Activated naive CD4-positive, alpha-beta T cell treated with anti-CD3 and anti-CD28 coated beads, Interleukin-2, amount 50 U/mL, for 24 hours (primary cell): ENCODE results near the gene XIRP2.

ENCODE experiments used
- H3K27ac Mint-ChIP-seq: one replicate; pipeline ENCODE4 v1.8.0; 2021; ENCODE audit warnings: mild to moderate bottlenecking, mixed read lengths
- H3K27me3 Mint-ChIP-seq: one replicate; pipeline ENCODE4 v1.8.0; 2021; ENCODE audit warnings: mixed read lengths
- H3K36me3 Mint-ChIP-seq: one replicate; pipeline ENCODE4 v1.8.0; 2021; ENCODE audit warnings: mixed read lengths
- H3K4me1 Mint-ChIP-seq: one replicate; pipeline ENCODE4 v1.8.0; 2021; ENCODE audit warnings: mixed read lengths
- H3K4me3 Mint-ChIP-seq: one replicate; pipeline ENCODE4 v1.8.0; 2021; ENCODE audit warnings: mild to moderate bottlenecking, mixed read lengths
- H3K9me3 Mint-ChIP-seq: one replicate; pipeline ENCODE4 v1.8.0; 2021; ENCODE audit warnings: mixed read lengths

XIRP2 gene, protein sequence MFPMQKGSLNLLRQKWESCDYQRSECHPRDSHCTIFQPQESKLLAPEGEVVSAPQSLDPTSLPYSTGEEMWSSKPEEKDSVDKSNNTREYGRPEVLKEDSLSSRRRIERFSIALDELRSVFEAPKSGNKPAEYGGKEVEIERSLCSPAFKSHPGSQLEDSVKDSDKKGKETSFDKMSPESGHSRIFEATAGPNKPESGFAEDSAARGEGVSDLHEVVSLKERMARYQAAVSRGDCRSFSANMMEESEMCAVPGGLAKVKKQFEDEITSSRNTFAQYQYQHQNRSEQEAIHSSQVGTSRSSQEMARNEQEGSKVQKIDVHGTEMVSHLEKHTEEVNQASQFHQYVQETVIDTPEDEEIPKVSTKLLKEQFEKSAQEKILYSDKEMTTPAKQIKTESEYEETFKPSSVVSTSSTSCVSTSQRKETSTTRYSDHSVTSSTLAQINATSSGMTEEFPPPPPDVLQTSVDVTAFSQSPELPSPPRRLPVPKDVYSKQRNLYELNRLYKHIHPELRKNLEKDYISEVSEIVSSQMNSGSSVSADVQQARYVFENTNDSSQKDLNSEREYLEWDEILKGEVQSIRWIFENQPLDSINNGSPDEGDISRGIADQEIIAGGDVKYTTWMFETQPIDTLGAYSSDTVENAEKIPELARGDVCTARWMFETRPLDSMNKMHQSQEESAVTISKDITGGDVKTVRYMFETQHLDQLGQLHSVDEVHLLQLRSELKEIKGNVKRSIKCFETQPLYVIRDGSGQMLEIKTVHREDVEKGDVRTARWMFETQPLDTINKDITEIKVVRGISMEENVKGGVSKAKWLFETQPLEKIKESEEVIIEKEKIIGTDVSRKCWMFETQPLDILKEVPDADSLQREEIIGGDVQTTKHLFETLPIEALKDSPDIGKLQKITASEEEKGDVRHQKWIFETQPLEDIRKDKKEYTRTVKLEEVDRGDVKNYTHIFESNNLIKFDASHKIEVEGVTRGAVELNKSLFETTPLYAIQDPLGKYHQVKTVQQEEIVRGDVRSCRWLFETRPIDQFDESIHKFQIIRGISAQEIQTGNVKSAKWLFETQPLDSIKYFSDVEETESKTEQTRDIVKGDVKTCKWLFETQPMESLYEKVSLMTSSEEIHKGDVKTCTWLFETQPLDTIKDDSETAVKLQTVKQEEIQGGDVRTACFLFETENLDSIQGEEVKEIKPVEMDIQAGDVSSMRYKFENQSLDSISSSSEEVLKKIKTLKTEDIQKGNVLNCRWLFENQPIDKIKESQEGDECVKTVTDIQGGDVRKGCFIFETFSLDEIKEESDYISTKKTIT (N-terminal part only)

DNA sequence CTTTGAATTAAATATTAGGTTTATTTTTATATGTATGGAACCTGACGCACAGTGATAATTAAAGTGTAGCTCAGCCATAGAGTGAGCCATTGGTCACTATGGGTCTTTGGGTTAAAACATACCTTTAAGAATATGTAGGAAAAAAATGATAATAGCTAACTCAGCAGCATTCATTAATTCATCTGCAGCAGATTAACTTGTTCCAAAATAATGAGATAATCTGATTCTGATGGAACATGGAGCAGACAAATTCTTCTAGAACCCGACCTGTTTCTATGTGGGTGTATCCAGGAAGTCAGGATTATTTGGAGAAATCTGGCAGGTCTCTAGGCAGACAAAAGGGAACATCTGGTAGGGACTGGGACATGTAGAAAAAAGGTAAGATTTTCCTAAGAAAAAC, at the start of gene XIRP2:
TSS of gene XIRP2 (plus strand) at position 301 of the 400 bp plus-strand sequence. CDS start 15,003 bp downstream, outside the sequence.
- no peak within 1 kb of the TSS for H3K27ac Mint-ChIP-seq
- H3K36me3 Mint-ChIP-seq, result no peaks in the 10 kb centered on the region
- H3K9me3 Mint-ChIP-seq, result no peaks in the 10 kb centered on the region
- no peaks in the 10 kb centered on the region for H3K27me3 Mint-ChIP-seq
- H3K4me1 Mint-ChIP-seq, result no peaks in the 10 kb centered on the region
- no peak within 1 kb of the TSS for H3K4me3 Mint-ChIP-seq

DNA sequence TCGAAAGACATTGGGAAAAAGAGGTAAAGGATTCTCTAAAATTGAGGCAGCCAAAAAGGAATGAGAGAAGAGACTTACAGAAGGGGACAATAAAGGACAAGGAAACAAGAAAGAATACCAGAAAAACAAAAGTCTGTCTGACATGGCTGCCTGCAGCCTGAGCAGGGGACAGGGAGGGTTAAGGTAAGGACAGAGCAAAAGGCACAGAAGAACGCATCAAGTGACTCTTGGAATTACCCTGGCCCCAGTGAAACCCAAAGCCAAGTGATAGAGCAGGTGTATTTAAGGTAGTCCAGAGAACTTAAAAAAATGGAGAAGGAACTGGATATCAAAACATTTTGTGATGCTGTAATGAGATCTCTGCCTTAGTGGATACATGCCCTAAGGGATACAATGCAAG, 47.1 kb upstream of the XIRP2 start:
- Mint-ChIP-seq H3K36me3 (no peaks in the 10 kb centered on the region), H3K4me1 (no peaks in the 10 kb centered on the region), H3K9me3 (no peaks in the 10 kb centered on the region), H3K27me3 (no peaks in the 10 kb centered on the region), H3K4me3 (no peak overlapping the region), H3K27ac (no peak overlapping the region)

GRCh38 chr2:166841679-166842078, 46.6 kb upstream of the XIRP2 start:
- Mint-ChIP-seq H3K27ac (no peak overlapping the region), H3K4me3 (no peak overlapping the region), H3K36me3 (no peaks in the 10 kb centered on the region), H3K27me3 (no peaks in the 10 kb centered on the region), H3K9me3 (no peaks in the 10 kb centered on the region), H3K4me1 (no peaks in the 10 kb centered on the region)

DNA sequence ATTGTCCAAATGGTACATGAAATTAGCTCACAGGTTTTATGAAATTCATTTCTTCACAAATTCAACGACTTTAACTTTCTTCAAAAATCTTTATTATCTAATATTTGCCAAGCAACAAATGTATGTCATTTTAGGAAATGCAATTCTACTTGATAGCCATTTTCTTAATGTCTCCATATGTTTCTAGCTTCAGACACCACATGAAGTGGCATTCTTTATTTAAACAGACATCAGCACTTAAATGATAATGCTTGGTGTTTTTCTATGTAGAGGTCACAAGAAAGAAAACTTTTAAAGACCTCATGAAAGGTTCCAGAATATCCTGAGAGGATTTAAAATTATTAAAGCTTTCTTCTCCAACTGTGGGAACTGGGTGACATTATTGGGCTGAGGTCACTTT, 44.2 kb upstream of the XIRP2 start:
- Mint-ChIP-seq H3K4me1 (no peaks in the 10 kb centered on the region), H3K4me3 (no peak overlapping the region), H3K36me3 (no peaks in the 10 kb centered on the region), H3K9me3 (peaks cover 14% of the 10 kb centered on the region), H3K27ac (no peak overlapping the region), H3K27me3 (peaks cover 2% of the 10 kb centered on the region)

- Mint-ChIP-seq H3K9me3 (no peaks in the 10 kb centered on the region), H3K4me1 (no peaks in the 10 kb centered on the region), H3K36me3 (no peaks in the 10 kb centered on the region), H3K27ac (no peak overlapping the region), H3K4me3 (no peak overlapping the region), H3K27me3 (no peaks in the 10 kb centered on the region)
Measured at GRCh38 chr2:166862468-166863132, 25.7 kb upstream of the XIRP2 start.

DNA sequence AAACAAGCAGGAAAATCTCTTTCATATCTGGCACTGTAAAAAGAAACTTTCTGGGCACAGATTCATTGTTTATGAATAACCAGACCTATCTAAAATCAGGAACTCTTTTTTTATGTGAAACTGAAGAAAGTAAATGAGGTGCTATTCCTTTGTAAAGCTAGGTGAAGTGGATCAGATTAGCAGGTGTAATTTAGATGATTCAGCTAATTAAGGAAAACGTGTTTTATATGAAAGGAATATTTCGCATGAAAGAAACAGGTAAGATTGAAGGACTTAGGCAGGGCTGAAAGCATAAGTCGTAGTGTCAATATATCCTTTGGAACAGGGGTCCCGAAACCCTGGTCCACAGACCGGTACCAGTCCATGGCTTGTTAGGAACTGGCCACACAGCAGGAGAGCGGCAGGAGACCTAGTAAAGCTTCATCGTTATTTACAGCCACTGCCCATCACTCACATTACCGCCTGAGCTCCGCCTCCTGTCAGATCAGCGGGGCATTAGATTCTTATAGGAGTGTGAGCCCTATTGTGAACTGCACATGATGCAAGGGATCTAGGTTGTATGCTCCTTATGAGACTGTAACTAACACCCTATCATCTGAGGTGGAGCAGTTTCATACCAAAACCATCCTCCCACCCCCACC, 20.3 kb upstream of the XIRP2 start:
- H3K9me3 Mint-ChIP-seq, result no peaks in the 10 kb centered on the region
- no peaks in the 10 kb centered on the region for H3K4me1 Mint-ChIP-seq
- H3K27ac Mint-ChIP-seq, result no peak overlapping the region
- H3K27me3 Mint-ChIP-seq, result no peaks in the 10 kb centered on the region
- no peaks in the 10 kb centered on the region for H3K36me3 Mint-ChIP-seq
- no peak overlapping the region for H3K4me3 Mint-ChIP-seq

DNA sequence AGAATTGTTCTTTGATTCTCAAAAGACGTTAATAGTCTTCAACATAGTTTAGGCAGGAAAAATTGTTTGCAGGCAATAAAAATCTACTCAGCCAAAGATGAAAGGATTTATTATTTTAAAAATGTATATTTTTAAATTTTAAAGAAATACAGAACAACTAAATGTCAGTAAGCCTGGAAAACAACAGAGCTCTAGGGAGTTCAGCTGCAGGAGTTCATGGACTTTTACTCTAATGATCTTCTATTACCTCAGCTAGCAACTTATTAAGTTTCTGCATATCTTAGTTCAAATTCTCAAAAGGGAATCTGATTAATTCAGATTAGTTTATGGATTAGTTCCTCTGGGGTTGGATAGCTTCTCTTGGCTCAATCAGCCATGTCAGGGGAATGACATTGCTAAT, 17.9 kb upstream of the XIRP2 start:
- Mint-ChIP-seq H3K4me3 (no peak overlapping the region), H3K36me3 (no peaks in the 10 kb centered on the region), H3K4me1 (no peaks in the 10 kb centered on the region), H3K27me3 (no peaks in the 10 kb centered on the region), H3K9me3 (no peaks in the 10 kb centered on the region), H3K27ac (no peak overlapping the region)

DNA sequence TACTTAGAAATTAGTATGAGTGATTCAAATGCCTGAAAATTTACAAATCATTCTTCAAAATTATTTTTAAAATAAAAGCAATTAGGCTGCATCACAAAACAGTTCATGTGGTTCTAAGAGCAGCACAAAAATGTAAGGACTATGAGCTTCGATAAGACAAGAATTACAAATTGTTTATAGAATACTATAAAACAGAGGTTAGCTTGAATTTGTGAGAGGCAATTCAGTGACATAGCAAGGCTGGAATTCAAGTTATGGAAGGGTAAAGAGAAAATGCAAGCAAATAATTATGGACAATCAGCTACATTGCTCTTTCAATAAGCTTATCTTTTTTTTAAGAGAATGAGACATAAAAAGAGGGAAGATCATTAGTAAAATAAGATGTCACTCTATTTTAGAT, 7.1 kb upstream of the XIRP2 start:
- Mint-ChIP-seq H3K4me1 (no peaks in the 10 kb centered on the region), H3K9me3 (no peaks in the 10 kb centered on the region), H3K36me3 (no peaks in the 10 kb centered on the region), H3K27ac (no peak overlapping the region), H3K4me3 (no peak overlapping the region), H3K27me3 (no peaks in the 10 kb centered on the region)

GRCh38 chr2:166882851-166883250, 5.4 kb upstream of the XIRP2 start:
- Mint-ChIP-seq H3K9me3 (no peaks in the 10 kb centered on the region), H3K4me3 (no peak overlapping the region), H3K4me1 (no peaks in the 10 kb centered on the region), H3K27me3 (no peaks in the 10 kb centered on the region), H3K27ac (no peak overlapping the region), H3K36me3 (no peaks in the 10 kb centered on the region)

DNA sequence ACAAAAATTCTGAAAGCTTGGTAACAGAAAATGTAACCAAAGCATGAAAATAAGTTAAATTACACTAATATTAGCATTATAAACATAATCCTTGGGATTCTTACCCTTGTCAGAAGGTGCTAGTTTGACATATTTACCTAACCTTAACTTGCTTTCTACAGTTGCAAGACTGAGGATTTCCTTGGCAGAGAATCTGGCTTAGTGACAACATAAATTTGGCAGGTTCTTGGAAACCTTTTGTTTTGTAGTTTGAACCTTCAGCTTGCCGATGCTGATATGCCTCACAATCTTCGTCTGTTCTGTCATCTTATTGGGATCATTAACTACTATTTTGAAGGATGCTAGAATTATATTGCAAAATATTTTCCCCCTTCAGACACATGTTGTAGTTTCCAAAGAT, 3.4 kb downstream of the XIRP2 start:
- no peaks in the 10 kb centered on the region for H3K36me3 Mint-ChIP-seq
- H3K27me3 Mint-ChIP-seq, result no peaks in the 10 kb centered on the region
- no peak overlapping the region for H3K27ac Mint-ChIP-seq
- H3K4me1 Mint-ChIP-seq, result no peaks in the 10 kb centered on the region
- H3K4me3 Mint-ChIP-seq, result no peak overlapping the region
- H3K9me3 Mint-ChIP-seq, result no peaks in the 10 kb centered on the region

DNA sequence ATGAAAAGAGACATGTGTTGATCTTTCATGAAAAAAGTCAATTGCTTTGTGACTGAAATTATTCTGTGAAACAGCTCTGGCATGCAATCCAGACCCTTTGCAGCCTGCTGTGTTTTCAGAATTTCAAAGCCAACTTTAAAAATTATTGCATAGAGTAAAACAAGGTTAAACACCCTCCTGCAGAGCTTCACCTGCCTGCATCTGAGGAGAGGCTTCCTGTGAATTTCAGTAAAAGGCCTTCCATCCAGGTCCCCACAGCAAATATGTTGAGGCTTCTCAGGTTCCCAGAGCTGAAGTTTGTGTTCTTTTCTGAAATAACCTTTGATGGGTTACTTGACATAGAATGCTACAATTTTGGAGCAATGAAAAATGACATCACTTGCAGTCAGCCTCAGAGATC, 4.1 kb downstream of the XIRP2 start:
- Mint-ChIP-seq H3K4me1 (no peaks in the 10 kb centered on the region), H3K27ac (no peak overlapping the region), H3K9me3 (no peaks in the 10 kb centered on the region), H3K4me3 (no peak overlapping the region), H3K36me3 (no peaks in the 10 kb centered on the region), H3K27me3 (no peaks in the 10 kb centered on the region)

GRCh38 chr2:166895243-166895642, 7.0 kb downstream of the XIRP2 start:
- H3K4me1 Mint-ChIP-seq, result no peaks in the 10 kb centered on the region
- H3K27ac Mint-ChIP-seq, result no peak overlapping the region
- no peaks in the 10 kb centered on the region for H3K9me3 Mint-ChIP-seq
- no peaks in the 10 kb centered on the region for H3K27me3 Mint-ChIP-seq
- no peak overlapping the region for H3K4me3 Mint-ChIP-seq
- no peaks in the 10 kb centered on the region for H3K36me3 Mint-ChIP-seq

DNA sequence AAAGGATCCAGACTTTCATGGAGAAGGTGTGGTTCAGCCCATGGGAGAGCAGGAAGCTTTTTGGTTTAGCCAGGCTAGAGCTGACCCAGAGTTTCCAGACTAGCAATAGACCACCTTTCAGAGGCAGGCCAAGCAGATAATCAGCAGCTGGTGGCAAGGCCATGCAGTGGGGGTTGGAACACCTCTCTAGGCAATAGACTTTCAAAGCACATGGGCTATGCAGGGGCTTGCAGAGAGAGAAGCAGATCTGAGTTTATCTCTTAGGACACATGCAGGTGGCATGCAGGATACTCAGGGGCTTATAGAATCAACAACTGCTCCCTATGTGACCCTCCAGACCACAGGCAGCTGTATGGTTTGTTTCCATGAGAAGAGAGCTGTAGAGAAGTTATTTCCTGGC, 9.4 kb downstream of the XIRP2 start:
- Mint-ChIP-seq H3K4me1 (no peaks in the 10 kb centered on the region), H3K4me3 (no peak overlapping the region), H3K36me3 (no peaks in the 10 kb centered on the region), H3K27ac (no peak overlapping the region), H3K27me3 (no peaks in the 10 kb centered on the region), H3K9me3 (no peaks in the 10 kb centered on the region)

GRCh38 chr2:166899676-166900075, 11.4 kb downstream of the XIRP2 start:
- H3K36me3 Mint-ChIP-seq, result no peaks in the 10 kb centered on the region
- no peak overlapping the region for H3K27ac Mint-ChIP-seq
- H3K4me3 Mint-ChIP-seq, result no peak overlapping the region
- H3K4me1 Mint-ChIP-seq, result no peaks in the 10 kb centered on the region
- H3K27me3 Mint-ChIP-seq, result no peaks in the 10 kb centered on the region
- H3K9me3 Mint-ChIP-seq, result no peaks in the 10 kb centered on the region

DNA sequence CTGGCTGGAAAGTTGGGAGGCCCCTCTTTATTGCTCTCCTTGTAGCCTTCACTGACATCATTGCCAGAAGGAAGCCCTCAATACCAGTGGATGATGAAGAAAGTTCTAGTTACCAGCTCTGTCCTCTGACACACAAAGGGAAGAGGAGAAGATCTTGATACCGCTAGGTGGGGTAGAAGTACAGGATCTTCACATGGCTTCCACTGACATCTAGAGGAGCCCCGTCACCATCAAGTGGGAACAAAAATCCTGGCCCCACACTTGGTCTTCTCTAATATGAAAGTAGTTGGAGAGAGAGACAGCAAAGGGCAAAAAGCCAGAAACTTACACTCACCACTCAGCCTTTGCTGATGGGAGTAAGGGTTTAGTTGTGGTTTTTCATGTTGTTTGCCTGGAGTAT, 12.4 kb downstream of the XIRP2 start:
- Mint-ChIP-seq H3K27ac (no peak overlapping the region), H3K4me3 (no peak overlapping the region), H3K9me3 (no peaks in the 10 kb centered on the region), H3K36me3 (no peaks in the 10 kb centered on the region), H3K4me1 (no peaks in the 10 kb centered on the region), H3K27me3 (no peaks in the 10 kb centered on the region)
